Stomach (tissue), 9 donors: ENCODE data around the gene SKI. TPM values are rescaled to one million over a fixed set of nuclear protein-coding genes. Genes with fewer than 3 reads are reported as not detected.

Source experiments
- DNase-seq, 2 donors: peaks; one replicate each; pipeline versions ENCODE4 v3.0.0 to v3.0.0-alpha.2; 2013 to 2019
- H3K27ac ChIP-seq, 5 donors: fragments of 200-600 bp in 4 of 5; sonication (generic) in 4 of 5; one replicate each; pipeline ENCODE4 v1.5.1; 2013 to 2019; ENCODE audit warnings: mild to moderate bottlenecking in 1 of 5, moderate library complexity in 1 of 5
- H3K27me3 ChIP-seq, 3 donors: fragments of 200-600 bp; sonication (generic); one replicate each; pipeline ENCODE4 v1.5.1; 2017 to 2019; ENCODE audit warnings: mixed run types in 1 of 3
- H3K36me3 ChIP-seq, 4 donors: fragments of 200-600 bp; sonication (generic); 1 replicate in 3 of 4; 2 replicates in 1 of 4; pipeline ENCODE4 v1.5.1; 2016 to 2019
- H3K4me1 ChIP-seq, 4 donors: fragments of 200-600 bp; sonication (generic); one replicate each; pipeline ENCODE4 v1.5.1; 2016 to 2019
- H3K4me3 ChIP-seq, 4 donors: fragments of 200-600 bp; sonication (generic) in 3 of 4; one replicate each; pipeline ENCODE4 v1.5.1; 2016 to 2019; ENCODE audit warnings: mild to moderate bottlenecking in 1 of 4
- H3K9me3 ChIP-seq, 4 donors: fragments of 200-600 bp; sonication (generic); one replicate each; pipeline ENCODE4 v1.5.1; 2016 to 2019
- EP300 ChIP-seq: sonication (generic); formaldehyde crosslinking; IDR thresholded peaks from one replicate; pipeline ENCODE4 v1.6.1; 2017; ENCODE audit warnings: antibody characterized with exemption
- POLR2A ChIP-seq, 4 donors: fragments of 450-650 bp; IDR thresholded peaks; one replicate each; pipeline ENCODE4 v1.6.1; 2016; ENCODE audit warnings: antibody characterized with exemption in 4 of 4, control low read depth in 2 of 4, mild to moderate bottlenecking in 1 of 4, moderate library complexity in 1 of 4
- POLR2AphosphoS5 ChIP-seq, 3 donors: sonication (generic); formaldehyde crosslinking; IDR thresholded peaks; one replicate each; pipeline ENCODE4 v1.6.1; 2016; ENCODE audit warnings: antibody characterized with exemption in 3 of 3
- WGBS, 5 donors: extraction: QIAGEN DNeasy Blood & Tissue Kit in 3 of 5; methylation state at CpG; one replicate each; pipeline versions ENCODE4 v1.1.5 to v1.1.7; 2013 to 2018; 5-methylcytosine and 5-hydroxymethylcytosine counted together
- intact Hi-C: fragments of 100-400 bp; cut with DNase I; formaldehyde crosslinking; loops from one replicate; pipeline ENCODE4 v1.15.1; 2023; ENCODE audit warnings: low total_unique reads
- polyA plus RNA-seq, 3 donors: library from polyadenylated mRNA; stranded (reverse); fragments of 200-250 nt; gene quantifications; one replicate each; pipeline ENCODE4 v1.2.3, GENCODE V29; 2013
- total RNA-seq, 5 donors: library from RNA; depleted of rRNA; stranded (reverse); fragments of >200 nt; gene quantifications; one replicate each; pipeline versions ENCODE4 v1.1.0 to v1.2.3, GENCODE V29; 2014 to 2016
- TF ChIP-seq, protein P1 (sequence below), 7 experiments: fragments of 450-650 bp in 4 of 7; fragments of 200-600 bp in 3 of 7; sonication (generic) in 3 of 7; IDR thresholded peaks; one replicate each; pipeline ENCODE4 v1.5.1; 2016 to 2019; ENCODE audit warnings: antibody characterized with exemption in 7 of 7, control low read depth in 2 of 7, mild to moderate bottlenecking in 1 of 7
- donor health status: healthy with polysubstance abuse.
- donor health status: Bipolar disorder and iron deficiency.
- donor health status: healthy.

The SKI gene
- total and polyA plus RNA-seq, 8 donors = 7.4 to 84.0 (median 21.0) TPM

DNA sequence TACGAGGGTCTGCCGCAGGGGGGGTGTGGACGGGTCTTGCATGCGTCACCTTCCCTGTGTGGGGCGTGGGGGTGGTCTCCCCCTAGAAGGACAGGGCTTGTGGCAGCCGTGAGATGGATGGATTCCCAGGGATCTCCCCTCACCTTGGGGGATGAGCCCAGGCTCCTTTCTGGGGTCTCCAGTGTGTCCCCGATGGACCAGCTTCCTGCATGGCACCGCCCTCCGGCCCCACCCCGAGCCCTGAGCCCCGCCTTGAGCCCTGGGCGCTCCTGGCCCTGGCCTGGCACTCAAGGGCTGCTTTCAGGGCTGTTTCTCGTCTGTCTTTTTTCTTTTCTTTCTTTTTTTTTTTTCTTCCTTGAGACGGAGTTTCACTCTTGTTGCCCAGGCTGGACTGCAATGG lies 59.5 kb downstream of the SKI start:
- Histone ChIP-seq H3K4me3 (no peak overlapping the region), H3K27ac (no peak overlapping the region), H3K27me3 (no peaks in the 10 kb centered on the region), H3K4me1 (peaks cover 63 to 97% (median 81%) of the 10 kb centered on the region in 4 donors), H3K9me3 (no peaks in the 10 kb centered on the region), H3K36me3 (no peaks in the 10 kb centered on the region)
- no peak for DNase-seq
- TF ChIP-seq, protein P1, sequence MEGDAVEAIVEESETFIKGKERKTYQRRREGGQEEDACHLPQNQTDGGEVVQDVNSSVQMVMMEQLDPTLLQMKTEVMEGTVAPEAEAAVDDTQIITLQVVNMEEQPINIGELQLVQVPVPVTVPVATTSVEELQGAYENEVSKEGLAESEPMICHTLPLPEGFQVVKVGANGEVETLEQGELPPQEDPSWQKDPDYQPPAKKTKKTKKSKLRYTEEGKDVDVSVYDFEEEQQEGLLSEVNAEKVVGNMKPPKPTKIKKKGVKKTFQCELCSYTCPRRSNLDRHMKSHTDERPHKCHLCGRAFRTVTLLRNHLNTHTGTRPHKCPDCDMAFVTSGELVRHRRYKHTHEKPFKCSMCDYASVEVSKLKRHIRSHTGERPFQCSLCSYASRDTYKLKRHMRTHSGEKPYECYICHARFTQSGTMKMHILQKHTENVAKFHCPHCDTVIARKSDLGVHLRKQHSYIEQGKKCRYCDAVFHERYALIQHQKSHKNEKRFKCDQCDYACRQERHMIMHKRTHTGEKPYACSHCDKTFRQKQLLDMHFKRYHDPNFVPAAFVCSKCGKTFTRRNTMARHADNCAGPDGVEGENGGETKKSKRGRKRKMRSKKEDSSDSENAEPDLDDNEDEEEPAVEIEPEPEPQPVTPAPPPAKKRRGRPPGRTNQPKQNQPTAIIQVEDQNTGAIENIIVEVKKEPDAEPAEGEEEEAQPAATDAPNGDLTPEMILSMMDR (IDR thresholded peaks at IDR 0.05) = no peak
- no peak for TF ChIP-seq EP300
- intact Hi-C loops = no loop called here
- 84 to 94% (median 92%) methylated on average over 13 to 14 of the region's 14 CpGs for WGBS, 5 donors

DNA sequence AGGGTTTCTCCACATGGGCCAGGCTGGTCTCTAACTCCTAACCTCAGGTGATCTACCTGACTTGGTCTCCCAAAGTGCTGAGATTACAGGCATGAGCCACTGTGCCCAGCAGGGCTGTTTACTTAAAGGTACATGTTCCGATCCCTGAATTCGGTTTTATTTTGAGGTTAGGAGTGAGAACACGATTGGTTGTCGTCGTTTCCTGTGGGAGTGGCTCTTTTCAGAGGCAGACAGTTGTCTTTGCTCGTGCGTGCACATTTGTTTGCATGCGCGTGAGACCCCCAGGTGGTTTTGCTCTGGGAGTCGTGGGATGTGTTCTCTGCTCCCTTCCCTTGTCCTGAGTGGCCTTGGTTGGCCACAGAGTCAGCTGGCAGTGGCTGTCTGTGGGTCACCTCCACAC lies 60.2 kb downstream of the SKI start:
- 71 to 85% (median 82%) methylated on average over 10 of the region's 10 CpGs for WGBS, 5 donors
- Histone ChIP-seq H3K9me3 (no peaks in the 10 kb centered on the region), H3K4me1 (peaks cover 69 to 96% (median 81%) of the 10 kb centered on the region in 4 donors), H3K27ac (peak overlapping the region in 1 of 5 donors; percentile 85), H3K27me3 (no peaks in the 10 kb centered on the region), H3K36me3 (no peaks in the 10 kb centered on the region), H3K4me3 (no peak overlapping the region)
- intact Hi-C loops = no loop called here
- TF ChIP-seq EP300 (no peak), POLR2A (IDR thresholded peaks at IDR 0.05) (no peak), POLR2AphosphoS5 (IDR thresholded peaks at IDR 0.05) (no peak)
- TF ChIP-seq, protein P1 (IDR thresholded peaks at IDR 0.05) = no peak
- DNase-seq = no peak

DNA sequence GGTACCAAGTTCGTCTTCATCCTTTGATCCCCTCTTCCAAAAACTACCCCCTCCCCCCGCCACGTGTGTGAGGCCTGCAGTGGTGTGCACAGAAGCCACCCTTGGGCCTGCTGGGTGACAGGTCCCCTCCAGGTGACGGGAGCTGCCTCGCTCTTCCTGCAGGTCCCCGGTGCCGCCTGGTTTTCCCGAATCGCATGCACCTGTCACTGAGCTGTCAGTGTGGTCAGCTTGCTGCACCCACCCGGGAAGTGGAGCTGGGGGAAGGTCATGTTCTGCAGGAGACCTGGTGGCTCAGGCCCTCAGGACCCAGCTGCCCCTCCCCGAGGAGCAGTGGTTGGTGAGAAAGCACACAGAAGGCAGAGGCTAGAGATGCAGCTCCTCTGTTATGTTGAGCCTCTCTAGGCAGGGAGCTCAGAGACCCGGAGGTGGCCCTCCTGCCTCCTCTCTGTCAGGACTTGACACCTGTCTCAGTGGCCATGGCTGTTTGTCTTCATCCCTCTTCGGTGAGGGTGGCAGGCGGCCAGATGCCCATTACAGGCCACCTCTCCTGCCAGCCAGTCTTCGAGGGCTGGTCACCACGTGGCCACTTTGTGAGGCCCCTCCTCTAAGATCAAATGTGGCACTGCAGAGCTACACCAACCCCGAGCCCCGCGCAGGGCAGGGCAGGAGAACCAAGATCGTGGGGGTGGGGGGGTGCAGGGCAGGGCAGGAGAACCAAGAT lies 60.9 kb downstream of the SKI start:
- Histone ChIP-seq H3K27ac (peak overlapping the region in 3 of 5 donors; percentile 13 to 91 (median 85)), H3K36me3 (no peaks in the 10 kb centered on the region), H3K4me3 (no peak overlapping the region), H3K27me3 (no peaks in the 10 kb centered on the region), H3K9me3 (no peaks in the 10 kb centered on the region), H3K4me1 (peaks cover 69 to 95% (median 80%) of the 10 kb centered on the region in 4 donors)
- intact Hi-C loops = no loop called here
- TF ChIP-seq EP300 (no peak), POLR2AphosphoS5 (IDR thresholded peaks at IDR 0.05) (no peak), POLR2A (IDR thresholded peaks at IDR 0.05) (no peak)
- TF ChIP-seq, protein P1 (IDR thresholded peaks at IDR 0.05) = no peak
- WGBS, 5 donors = 74 to 79% (median 77%) methylated on average over 14 to 20 of the region's 20 CpGs; no CpG with 5 or more reads in 1 of the 5 donors
- DNase-seq = no peak

DNA sequence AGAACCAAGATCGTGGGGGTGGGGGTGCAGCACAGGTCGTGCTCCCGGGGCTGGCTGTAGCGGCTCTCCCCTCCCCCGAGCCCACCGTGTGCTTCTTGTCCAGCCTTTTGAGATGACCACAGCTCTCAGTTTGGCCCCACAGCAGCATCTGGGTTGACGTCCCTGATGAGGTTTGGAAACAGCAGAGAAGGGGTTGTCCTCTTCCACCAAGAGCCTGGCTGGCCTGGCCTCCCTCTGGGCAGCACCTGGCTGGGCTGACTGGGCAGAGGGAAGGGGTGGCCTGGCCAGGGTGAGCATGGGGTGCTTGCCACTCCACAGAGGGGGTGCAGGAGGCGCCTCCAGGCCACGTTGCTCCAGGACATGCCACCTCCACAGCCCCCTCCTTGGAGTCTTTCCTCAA lies 61.5 kb downstream of the SKI start:
- intact Hi-C loops = no loop called here
- TF ChIP-seq, protein P1 (IDR thresholded peaks at IDR 0.05) = no peak
- TF ChIP-seq POLR2A (IDR thresholded peaks at IDR 0.05) = no peak
- no peak for TF ChIP-seq EP300
- TF ChIP-seq POLR2AphosphoS5 (IDR thresholded peaks at IDR 0.05) = no peak
- Histone ChIP-seq H3K36me3 (no peaks in the 10 kb centered on the region), H3K27me3 (no peaks in the 10 kb centered on the region), H3K4me3 (no peak overlapping the region), H3K4me1 (peaks cover 69 to 95% (median 82%) of the 10 kb centered on the region in 4 donors), H3K9me3 (no peaks in the 10 kb centered on the region), H3K27ac (peak overlapping the region; percentile 25 to 91 (median 85))
- DNase-seq = no peak
- WGBS, 5 donors = 51 to 73% (median 68%) methylated on average over 6 to 9 of the region's 9 CpGs
